Astrocyte (in vitro differentiated cells and primary cell): ENCODE results near the gene LAMA5. TPM values are rescaled to one million over a fixed set of nuclear protein-coding genes. Genes with fewer than 3 reads are reported as not detected.

Experiments
- DNase-seq: peaks from one replicate; pipeline ENCODE4 v3.0.0-alpha.2; 2010; ENCODE audit warnings: low read depth
- FAIRE-seq: peaks from 2 replicates; lab custom pipeline; 2011; peaks lifted over from hg19 to GRCh38; lab: Jason Lieb, UNC
- H2AFZ ChIP-seq: 2 replicates; pipeline ENCODE4 v1.6.0; 2012; ENCODE audit warnings: low read depth, low read length, inconsistent platforms
- H3K27ac ChIP-seq: 2 replicates; pipeline ENCODE4 v1.5.1; 2011; ENCODE audit warnings: low read depth, low read length, inconsistent platforms
- H3K27me3 ChIP-seq: 2 replicates; pipeline ENCODE4 v1.6.0; 2011; ENCODE audit warnings: low read length, inconsistent platforms; ENCODE audit not compliant: insufficient read depth
- H3K36me3 ChIP-seq: 2 replicates; pipeline ENCODE4 v1.5.1; 2011; ENCODE audit warnings: low read length, inconsistent platforms; ENCODE audit not compliant: insufficient read depth
- H3K4me1 ChIP-seq: 2 replicates; pipeline ENCODE4 v1.5.1; 2011; ENCODE audit warnings: low read length, inconsistent platforms; ENCODE audit not compliant: insufficient read depth
- H3K4me2 ChIP-seq: 2 replicates; pipeline ENCODE4 v1.6.0; 2012; ENCODE audit warnings: low read length, inconsistent platforms
- H3K4me3 ChIP-seq: 2 replicates; pipeline ENCODE4 v1.5.1; 2011; ENCODE audit warnings: low read depth, mild to moderate bottlenecking, low read length, inconsistent platforms; ENCODE audit not compliant: insufficient read depth
- H3K79me2 ChIP-seq: 2 replicates; pipeline ENCODE4 v1.6.0; 2012; ENCODE audit warnings: mild to moderate bottlenecking, low read length, inconsistent platforms; ENCODE audit not compliant: insufficient read depth
- H3K9ac ChIP-seq: 2 replicates; pipeline ENCODE4 v1.6.0; 2012; ENCODE audit warnings: mild to moderate bottlenecking, low read length, inconsistent platforms
- H3K9me3 ChIP-seq: 2 replicates; pipeline ENCODE4 v1.5.1; 2012; ENCODE audit warnings: low read depth, mild to moderate bottlenecking, low read length, inconsistent platforms; ENCODE audit not compliant: insufficient read depth
- H4K20me1 ChIP-seq: 2 replicates; pipeline ENCODE4 v1.6.0; 2012; ENCODE audit warnings: low read length, inconsistent platforms; ENCODE audit not compliant: insufficient read depth
- H3K27ac Mint-ChIP-seq: one replicate; pipeline ENCODE4 v1.8.0; 2021; ENCODE audit warnings: mild to moderate bottlenecking, mixed read lengths; ENCODE audit not compliant: unreplicated experiment
- H3K27me3 Mint-ChIP-seq: one replicate; pipeline ENCODE4 v1.8.0; 2021; ENCODE audit warnings: low read depth, mixed read lengths; ENCODE audit not compliant: unreplicated experiment
- H3K36me3 Mint-ChIP-seq: one replicate; pipeline ENCODE4 v1.8.0; 2021; ENCODE audit warnings: low read depth, mixed read lengths; ENCODE audit not compliant: unreplicated experiment
- H3K4me1 Mint-ChIP-seq: one replicate; pipeline ENCODE4 v1.8.0; 2021; ENCODE audit warnings: low read depth, mixed read lengths; ENCODE audit not compliant: unreplicated experiment
- H3K4me3 Mint-ChIP-seq: one replicate; pipeline ENCODE4 v1.8.0; 2021; ENCODE audit warnings: mild to moderate bottlenecking, moderate library complexity, mixed read lengths; ENCODE audit not compliant: unreplicated experiment
- H3K9me3 Mint-ChIP-seq: one replicate; pipeline ENCODE4 v1.8.0; 2021; ENCODE audit warnings: mild to moderate bottlenecking, mixed read lengths; ENCODE audit not compliant: unreplicated experiment
- CTCF ChIP-seq: IDR thresholded peaks from 2 replicates; pipeline ENCODE4 v1.5.1; 2011; ENCODE audit warnings: low read depth, mild to moderate bottlenecking, inconsistent platforms, low read length, moderate library complexity; ENCODE audit not compliant: insufficient read depth
- EZH2 ChIP-seq: IDR thresholded peaks from 2 replicates; pipeline ENCODE4 v1.6.1; 2012; ENCODE audit warnings: mild to moderate bottlenecking, low read length, inconsistent platforms; ENCODE audit not compliant: insufficient read depth
- total RNA-seq: library from RNA; stranded (reverse); gene quantifications from 2 replicates; pipeline ENCODE4 v1.2.1, GENCODE V29; 2021

The LAMA5 gene
- total RNA-seq, 1 donor from 2014 or later, result 350 TPM

GRCh38 chr20:62351469-62352401 lies 15.4 kb downstream of the LAMA5 start:
- FAIRE-seq, result no peak
- Histone ChIP-seq H3K4me2 (no peak overlapping the region), H3K9ac (no peak overlapping the region), H3K27me3 (no peaks in the 10 kb centered on the region), H4K20me1 (no peaks in the 10 kb centered on the region), H3K9me3 (no peaks in the 10 kb centered on the region), H2AFZ (no peak overlapping the region), H3K4me3 (no peak overlapping the region), H3K36me3 (no peaks in the 10 kb centered on the region), H3K4me1 (peaks cover 27% of the 10 kb centered on the region), H3K79me2 (no peaks in the 10 kb centered on the region), H3K27ac (no peak overlapping the region)
- no peak for DNase-seq
- H3K27me3 Mint-ChIP-seq, result no peaks in the 10 kb centered on the region
- H3K36me3 Mint-ChIP-seq, result peaks cover 16% of the 10 kb centered on the region
- H3K4me3 Mint-ChIP-seq, result no peak overlapping the region
- H3K9me3 Mint-ChIP-seq, result peaks cover 10% of the 10 kb centered on the region
- H3K27ac Mint-ChIP-seq, result no peak overlapping the region
- peaks cover 6% of the 10 kb centered on the region for H3K4me1 Mint-ChIP-seq
- TF ChIP-seq CTCF, result no peak
- TF ChIP-seq EZH2, result no peak

DNA sequence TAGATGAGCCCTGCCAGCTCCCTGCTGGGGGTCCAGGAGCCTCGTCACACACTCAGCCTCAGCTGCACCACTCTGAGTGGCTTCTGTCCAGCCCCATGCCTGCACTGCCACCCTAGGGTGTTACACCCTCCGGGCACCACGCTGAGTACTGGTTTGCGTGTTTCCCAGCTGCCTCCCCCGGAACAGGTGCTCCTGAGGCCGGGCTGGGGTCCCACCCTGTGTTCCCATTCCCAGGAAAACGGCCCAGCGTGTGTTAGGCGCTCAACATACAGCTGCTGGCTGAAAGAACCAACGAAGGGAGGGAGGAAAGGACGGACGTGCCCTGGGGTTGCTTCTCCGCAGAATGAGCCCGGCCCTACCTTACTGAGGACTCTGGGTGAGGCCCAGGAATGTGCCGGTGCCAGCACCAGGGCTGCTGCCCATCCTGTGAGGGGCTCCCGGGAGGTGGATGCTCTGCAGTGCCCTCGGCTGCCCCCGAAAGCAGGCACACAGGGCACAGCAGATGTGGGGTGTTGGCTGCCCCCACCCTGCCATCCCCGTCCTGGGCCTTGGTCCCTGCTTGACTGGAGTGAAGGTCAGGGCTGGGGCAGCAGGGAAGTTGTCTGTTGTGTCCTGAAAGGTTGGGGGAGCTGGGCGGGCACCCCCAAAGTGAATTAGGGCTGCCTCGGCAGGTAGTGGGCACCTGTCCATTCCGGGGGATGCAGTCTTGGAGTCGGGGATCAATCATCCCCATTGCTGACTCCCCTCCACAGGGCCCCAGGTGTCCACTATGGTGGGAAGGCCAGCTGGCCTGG lies 16.3 kb downstream of the LAMA5 start:
- Histone ChIP-seq H3K4me1 (peaks cover 18% of the 10 kb centered on the region), H3K9me3 (no peaks in the 10 kb centered on the region), H3K4me3 (no peak overlapping the region), H3K4me2 (no peak overlapping the region), H3K27me3 (no peaks in the 10 kb centered on the region), H2AFZ (no peak overlapping the region), H4K20me1 (no peaks in the 10 kb centered on the region), H3K36me3 (no peaks in the 10 kb centered on the region), H3K79me2 (no peaks in the 10 kb centered on the region), H3K9ac (no peak overlapping the region), H3K27ac (no peak overlapping the region)
- Mint-ChIP-seq H3K27me3 (no peaks in the 10 kb centered on the region), H3K9me3 (peaks cover 10% of the 10 kb centered on the region), H3K36me3 (peaks cover 16% of the 10 kb centered on the region), H3K27ac (no peak overlapping the region), H3K4me3 (no peak overlapping the region), H3K4me1 (peaks cover 4% of the 10 kb centered on the region)
- DNase-seq (no peak), FAIRE-seq (no peak)
- TF ChIP-seq EZH2 (no peak), CTCF (no peak)
